Uterus (tissue), 2 donors: Measurements from ENCODE around the gene FZD4.
"Not testable (repeated sequence)": the region's sequence is repeated elsewhere in the genome, so short reads cannot be mapped to it uniquely, and the experiment has no call there.

Experiments
- POLR2A ChIP-seq, 2 donors: fragments of 450-650 bp; IDR thresholded peaks; one replicate each; pipeline ENCODE4 v1.6.1; 2016; ENCODE audit warnings: antibody characterized with exemption in 2 of 2, mild to moderate bottlenecking in 1 of 2, moderate library complexity in 1 of 2
- TF ChIP-seq, protein P1 (sequence below), 4 experiments: fragments of 200-600 bp in 2 of 4; fragments of 450-650 bp in 2 of 4; sonication (generic) in 2 of 4; IDR thresholded peaks; one replicate each; pipeline ENCODE4 v1.5.1; 2016 to 2019; ENCODE audit warnings: antibody characterized with exemption in 4 of 4, mild to moderate bottlenecking in 2 of 4, moderate library complexity in 1 of 4

DNA sequence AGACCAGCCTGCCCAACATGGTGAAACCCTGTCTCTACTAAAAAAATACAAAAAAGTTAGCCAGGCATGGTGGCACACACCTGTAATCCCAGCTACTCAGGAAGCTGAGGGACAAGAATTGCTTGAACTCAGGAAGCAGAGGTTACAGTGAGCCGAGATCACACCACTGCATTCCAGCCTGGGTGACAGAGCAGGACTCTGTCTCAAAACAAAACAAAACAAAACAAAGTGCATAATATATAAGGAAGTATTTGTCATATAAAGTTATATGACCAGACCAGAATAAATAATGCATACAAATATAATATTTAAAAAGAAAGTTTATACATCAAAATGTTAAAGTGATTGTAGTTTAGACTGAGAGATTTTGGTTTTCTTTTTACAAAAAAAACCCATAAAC, 39.3 kb downstream of the FZD4 start:
- TF ChIP-seq, protein P1, sequence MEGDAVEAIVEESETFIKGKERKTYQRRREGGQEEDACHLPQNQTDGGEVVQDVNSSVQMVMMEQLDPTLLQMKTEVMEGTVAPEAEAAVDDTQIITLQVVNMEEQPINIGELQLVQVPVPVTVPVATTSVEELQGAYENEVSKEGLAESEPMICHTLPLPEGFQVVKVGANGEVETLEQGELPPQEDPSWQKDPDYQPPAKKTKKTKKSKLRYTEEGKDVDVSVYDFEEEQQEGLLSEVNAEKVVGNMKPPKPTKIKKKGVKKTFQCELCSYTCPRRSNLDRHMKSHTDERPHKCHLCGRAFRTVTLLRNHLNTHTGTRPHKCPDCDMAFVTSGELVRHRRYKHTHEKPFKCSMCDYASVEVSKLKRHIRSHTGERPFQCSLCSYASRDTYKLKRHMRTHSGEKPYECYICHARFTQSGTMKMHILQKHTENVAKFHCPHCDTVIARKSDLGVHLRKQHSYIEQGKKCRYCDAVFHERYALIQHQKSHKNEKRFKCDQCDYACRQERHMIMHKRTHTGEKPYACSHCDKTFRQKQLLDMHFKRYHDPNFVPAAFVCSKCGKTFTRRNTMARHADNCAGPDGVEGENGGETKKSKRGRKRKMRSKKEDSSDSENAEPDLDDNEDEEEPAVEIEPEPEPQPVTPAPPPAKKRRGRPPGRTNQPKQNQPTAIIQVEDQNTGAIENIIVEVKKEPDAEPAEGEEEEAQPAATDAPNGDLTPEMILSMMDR (IDR thresholded peaks at IDR 0.05): not testable (repeated sequence)
- TF ChIP-seq POLR2A (IDR thresholded peaks at IDR 0.05): not testable (repeated sequence)
